Upper lobe of left lung (tissue), 6 donors: Measurements from ENCODE around the gene NRBP1. TPM values are rescaled to one million over a fixed set of nuclear protein-coding genes. Genes with fewer than 3 reads are reported as not detected.

Source experiments
- ATAC-seq, 2 donors: fragments of 200-7000 bp; cut with Tn5 transposase; one replicate each; pipeline ENCODE4 v1.9.1; 2022; ENCODE audit warnings: mild to moderate bottlenecking in 2 of 2, moderate library complexity in 2 of 2; ENCODE audit not compliant: low FRiP score in 2 of 2
- DNase-seq, 2 donors: peaks; one replicate each; pipeline ENCODE4 v3.0.0-alpha.2; 2019 to 2020
- H3K27ac ChIP-seq, 4 donors: fragments of 200-600 bp; sonication (generic); one replicate each; pipeline ENCODE4 v1.5.1; 2016 to 2019
- H3K27me3 ChIP-seq, 4 donors: fragments of 200-600 bp; sonication (generic); one replicate each; pipeline ENCODE4 v1.5.1; 2017 to 2019
- H3K36me3 ChIP-seq, 4 donors: fragments of 200-600 bp; sonication (generic); one replicate each; pipeline ENCODE4 v1.5.1; 2016 to 2019
- H3K4me1 ChIP-seq, 4 donors: fragments of 200-600 bp; sonication (generic); one replicate each; pipeline ENCODE4 v1.5.1; 2018 to 2019
- H3K4me3 ChIP-seq, 4 donors: fragments of 200-600 bp; sonication (generic); one replicate each; pipeline ENCODE4 v1.5.1; 2017 to 2019; ENCODE audit warnings: mild to moderate bottlenecking in 2 of 4, moderate library complexity in 1 of 4
- H3K9me3 ChIP-seq, 4 donors: fragments of 200-600 bp; sonication (generic); one replicate each; pipeline ENCODE4 v1.5.1; 2018 to 2019
- EP300 ChIP-seq, 4 donors: sonication (generic); formaldehyde crosslinking; IDR thresholded peaks; one replicate each; pipeline ENCODE4 v1.5.1; 2017; ENCODE audit warnings: antibody characterized with exemption in 4 of 4, control low read depth in 2 of 4
- POLR2A ChIP-seq, 4 donors: fragments of 450-650 bp; IDR thresholded peaks; one replicate each; pipeline ENCODE4 v1.5.1; 2016 to 2017; ENCODE audit warnings: antibody characterized with exemption in 4 of 4, mild to moderate bottlenecking in 2 of 4
- POLR2AphosphoS5 ChIP-seq, 2 donors: sonication (generic); formaldehyde crosslinking; IDR thresholded peaks; one replicate each; pipeline ENCODE4 v1.5.1; 2017; ENCODE audit warnings: antibody characterized with exemption in 2 of 2
- WGBS, 2 donors: methylation state at CpG; one replicate each; pipeline ENCODE4 v1.1.5; 2017 to 2018; 5-methylcytosine and 5-hydroxymethylcytosine counted together
- total RNA-seq, 6 donors: library from RNA; depleted of rRNA in 4 of 6; stranded (reverse); fragments of >200 nt in 4 of 6; gene quantifications; one replicate each; pipeline versions ENCODE4 v1.1.0 to v1.2.1, GENCODE V29; 2016 to 2021
- TF ChIP-seq, protein P1 (sequence below), 6 experiments: fragments of 450-650 bp in 4 of 6; fragments of 200-600 bp in 2 of 6; sonication (generic) in 2 of 6; IDR thresholded peaks; one replicate each; pipeline ENCODE4 v1.5.1; 2016 to 2019; ENCODE audit warnings: antibody characterized with exemption in 6 of 6
- donor health status: DM: no; HTN: no; CAD: no; lungs with moderate emphysema.
- donor health status: DM: no; HTN: yes; CAD: no; lungs with severe emphysema.

The NRBP1 gene
- total RNA-seq, 6 donors from 2014 or later = 46.5 to 81.5 (median 62.5) TPM

DNA sequence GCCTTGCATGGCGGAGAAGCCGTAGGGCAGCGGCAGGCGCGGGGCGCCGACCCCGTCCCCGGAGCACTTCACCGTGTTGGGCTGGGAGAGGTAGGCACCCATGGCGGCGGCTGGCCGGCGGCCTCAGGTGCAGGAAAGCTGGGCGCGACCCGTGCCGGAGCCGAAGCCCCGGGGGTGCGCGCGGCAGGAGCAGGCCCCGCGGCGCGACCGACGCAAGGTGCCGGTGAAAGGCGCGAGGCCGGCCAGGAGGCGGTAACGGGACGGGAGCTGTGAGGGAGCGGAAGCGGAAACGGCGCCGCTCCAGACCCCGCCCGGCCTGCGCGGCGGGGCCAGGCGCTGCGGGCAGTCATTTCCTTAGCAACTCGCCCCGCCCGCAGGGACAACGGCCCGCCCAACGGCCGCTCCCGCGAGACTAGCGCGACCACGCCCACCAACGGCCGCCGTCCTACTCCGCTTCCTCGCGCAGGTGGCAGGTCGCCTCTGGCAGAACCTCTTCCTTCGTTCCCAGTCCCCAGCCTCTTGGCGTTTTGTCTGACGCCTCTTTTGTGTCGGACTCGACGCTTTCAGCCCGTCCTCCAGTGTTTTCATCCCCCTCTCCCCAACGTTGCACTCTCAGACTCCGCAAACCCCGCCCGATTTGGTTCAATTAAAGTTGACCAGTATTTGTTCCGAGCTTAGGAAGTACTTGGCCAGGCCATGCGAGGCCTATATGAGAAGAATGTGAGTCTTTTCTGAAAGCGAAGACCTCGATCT lies 18.9 kb upstream of the NRBP1 start, which contains the start of gene PPM1G:
PPM1G (minus strand) TSS at position 271 of the 753 bp plus-strand sequence; CDS start at position 102, 169 bp downstream.
- DNase-seq (peak; percentile 95 to 100), ATAC-seq (peak; percentile 99 to 100)
- H3K4me3 ChIP-seq = peak within 1 kb of the TSS; percentile 74 to 99 (median 93)
- peaks cover 21 to 31% (median 23%) of the 10 kb centered on the region in 4 donors for H3K4me1 ChIP-seq
- WGBS, 2 donors = 1 to 2% methylated on average over 18 to 64 of the region's 82 CpGs
- H3K36me3 ChIP-seq = peaks cover 0 to 13% (median 1%) of the 10 kb centered on the region in 4 donors
- TF ChIP-seq POLR2AphosphoS5 (IDR thresholded peaks at IDR 0.05) = peak; percentile 79 to 87
- TF ChIP-seq POLR2A (IDR thresholded peaks at IDR 0.05) = peak in 3 of 4 donors; percentile 29 to 81 (median 34)
- TF ChIP-seq, protein P1, sequence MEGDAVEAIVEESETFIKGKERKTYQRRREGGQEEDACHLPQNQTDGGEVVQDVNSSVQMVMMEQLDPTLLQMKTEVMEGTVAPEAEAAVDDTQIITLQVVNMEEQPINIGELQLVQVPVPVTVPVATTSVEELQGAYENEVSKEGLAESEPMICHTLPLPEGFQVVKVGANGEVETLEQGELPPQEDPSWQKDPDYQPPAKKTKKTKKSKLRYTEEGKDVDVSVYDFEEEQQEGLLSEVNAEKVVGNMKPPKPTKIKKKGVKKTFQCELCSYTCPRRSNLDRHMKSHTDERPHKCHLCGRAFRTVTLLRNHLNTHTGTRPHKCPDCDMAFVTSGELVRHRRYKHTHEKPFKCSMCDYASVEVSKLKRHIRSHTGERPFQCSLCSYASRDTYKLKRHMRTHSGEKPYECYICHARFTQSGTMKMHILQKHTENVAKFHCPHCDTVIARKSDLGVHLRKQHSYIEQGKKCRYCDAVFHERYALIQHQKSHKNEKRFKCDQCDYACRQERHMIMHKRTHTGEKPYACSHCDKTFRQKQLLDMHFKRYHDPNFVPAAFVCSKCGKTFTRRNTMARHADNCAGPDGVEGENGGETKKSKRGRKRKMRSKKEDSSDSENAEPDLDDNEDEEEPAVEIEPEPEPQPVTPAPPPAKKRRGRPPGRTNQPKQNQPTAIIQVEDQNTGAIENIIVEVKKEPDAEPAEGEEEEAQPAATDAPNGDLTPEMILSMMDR (IDR thresholded peaks at IDR 0.05) = peak in 4 of 6 experiments; percentile 13 to 46 (median 36)
- peak in 1 of 4 donors; percentile 32 for TF ChIP-seq EP300 (IDR thresholded peaks at IDR 0.05)
- H3K9me3 ChIP-seq = no peaks in the 10 kb centered on the region
- H3K27me3 ChIP-seq = no peaks in the 10 kb centered on the region
- peak within 1 kb of the TSS; percentile 83 to 93 (median 87) for H3K27ac ChIP-seq

DNA sequence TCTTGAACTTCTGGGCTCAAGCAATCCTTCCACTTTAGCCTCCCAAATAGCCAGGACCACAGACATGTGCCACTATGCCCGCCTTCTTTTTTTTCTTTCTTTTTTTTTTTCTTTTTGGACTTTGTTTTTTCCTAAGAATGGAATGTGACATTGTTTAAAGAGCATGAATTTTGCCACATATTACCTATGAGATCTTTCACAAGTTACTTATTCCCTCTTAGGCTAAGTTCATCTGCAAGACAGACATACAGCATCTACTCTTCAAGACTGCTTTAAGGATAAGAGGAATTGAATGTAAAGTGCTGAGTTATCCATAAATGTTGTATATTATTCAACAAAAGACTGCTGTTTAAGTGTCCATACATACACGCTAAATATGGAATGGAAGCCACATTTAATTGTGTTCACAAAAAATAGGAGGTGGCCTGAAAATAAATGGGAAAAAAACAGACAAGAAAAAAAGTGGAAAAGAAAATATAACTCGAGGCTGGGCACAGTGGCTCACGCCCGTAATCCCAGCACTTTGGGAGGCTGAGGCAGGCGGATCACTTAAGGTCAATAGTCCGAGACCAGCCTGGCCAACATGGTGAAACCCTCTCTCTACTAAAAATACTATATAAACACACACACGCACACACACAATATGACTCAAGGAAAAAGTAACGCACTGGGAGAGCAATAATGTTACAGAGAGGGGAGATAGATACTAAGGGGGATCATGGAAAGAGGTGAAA lies 15.8 kb upstream of the NRBP1 start:
- ATAC-seq (no peak), DNase-seq (no peak)
- Histone ChIP-seq H3K4me3 (no peak overlapping the region), H3K27me3 (no peaks in the 10 kb centered on the region), H3K36me3 (peaks cover 0 to under 1% (median 0%) of the 10 kb centered on the region in 4 donors), H3K4me1 (peaks cover 12 to 18% (median 16%) of the 10 kb centered on the region in 4 donors), H3K27ac (no peak overlapping the region), H3K9me3 (no peaks in the 10 kb centered on the region)
- 85 to 90% methylated on average over 9 of the region's 9 CpGs for WGBS, 2 donors
- TF ChIP-seq EP300 (IDR thresholded peaks at IDR 0.05) = no peak
- no peak for TF ChIP-seq POLR2A (IDR thresholded peaks at IDR 0.05)
- no peak for TF ChIP-seq POLR2AphosphoS5 (IDR thresholded peaks at IDR 0.05)
- TF ChIP-seq, protein P1 (IDR thresholded peaks at IDR 0.05) = no peak

DNA sequence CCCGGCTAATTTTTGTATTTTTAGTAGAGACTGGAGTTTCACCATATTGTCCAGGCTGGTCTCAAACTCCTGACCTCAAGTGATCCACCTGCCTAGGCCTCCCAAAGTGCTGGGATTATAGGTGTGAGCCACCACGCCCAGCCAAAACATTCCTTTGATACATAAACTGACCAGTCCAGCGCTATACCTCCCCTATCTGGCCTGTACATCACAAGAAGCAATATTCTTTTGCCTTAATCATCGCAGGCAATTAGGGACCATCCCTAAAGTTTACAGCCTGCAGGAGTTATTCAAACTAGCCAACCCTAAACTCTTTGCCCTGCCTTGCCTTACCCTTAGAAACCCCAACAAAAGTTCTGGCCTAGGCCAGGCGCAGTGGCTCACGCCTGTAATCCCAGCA lies 12.3 kb upstream of the NRBP1 start:
- ATAC-seq (no peak), DNase-seq (no peak)
- Histone ChIP-seq H3K9me3 (no peaks in the 10 kb centered on the region), H3K4me1 (no peaks in the 10 kb centered on the region), H3K36me3 (no peaks in the 10 kb centered on the region), H3K4me3 (no peak overlapping the region), H3K27ac (no peak overlapping the region), H3K27me3 (no peaks in the 10 kb centered on the region)
- WGBS, 2 donors = 98 to 99% methylated on average over 6 of the region's 6 CpGs
- TF ChIP-seq POLR2AphosphoS5 (IDR thresholded peaks at IDR 0.05) (no peak), EP300 (IDR thresholded peaks at IDR 0.05) (no peak), POLR2A (IDR thresholded peaks at IDR 0.05) (no peak)
- TF ChIP-seq, protein P1 (IDR thresholded peaks at IDR 0.05) = no peak

DNA sequence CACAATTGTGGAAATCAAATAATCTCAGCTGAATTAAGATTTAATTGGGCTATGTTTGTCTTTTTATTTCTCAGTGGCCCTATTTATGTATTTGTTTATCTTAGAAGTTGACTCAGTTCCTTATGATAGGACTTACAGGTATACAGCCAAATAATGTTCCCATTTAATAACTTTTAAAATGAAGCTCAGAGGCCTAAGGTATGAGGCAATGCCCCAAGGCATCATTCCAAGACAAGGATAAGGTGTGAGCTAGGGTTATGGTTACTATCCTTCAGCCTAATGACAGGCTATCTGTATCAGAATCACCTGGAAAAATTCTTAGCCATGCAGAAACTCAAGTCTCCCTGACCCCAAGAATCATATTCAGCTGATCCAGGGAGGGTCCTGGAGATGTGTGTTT lies 7.4 kb upstream of the NRBP1 start:
- ATAC-seq (no peak), DNase-seq (no peak)
- Histone ChIP-seq H3K36me3 (no peaks in the 10 kb centered on the region), H3K4me1 (no peaks in the 10 kb centered on the region), H3K4me3 (no peak overlapping the region), H3K27me3 (no peaks in the 10 kb centered on the region), H3K9me3 (no peaks in the 10 kb centered on the region), H3K27ac (no peak overlapping the region)
- TF ChIP-seq, protein P1 (IDR thresholded peaks at IDR 0.05) = no peak
- TF ChIP-seq EP300 (IDR thresholded peaks at IDR 0.05) (no peak), POLR2A (IDR thresholded peaks at IDR 0.05) (no peak), POLR2AphosphoS5 (IDR thresholded peaks at IDR 0.05) (no peak)
